ENCODE results near the gene MAP7D3.

- TF ChIP-seq, protein P1, sequence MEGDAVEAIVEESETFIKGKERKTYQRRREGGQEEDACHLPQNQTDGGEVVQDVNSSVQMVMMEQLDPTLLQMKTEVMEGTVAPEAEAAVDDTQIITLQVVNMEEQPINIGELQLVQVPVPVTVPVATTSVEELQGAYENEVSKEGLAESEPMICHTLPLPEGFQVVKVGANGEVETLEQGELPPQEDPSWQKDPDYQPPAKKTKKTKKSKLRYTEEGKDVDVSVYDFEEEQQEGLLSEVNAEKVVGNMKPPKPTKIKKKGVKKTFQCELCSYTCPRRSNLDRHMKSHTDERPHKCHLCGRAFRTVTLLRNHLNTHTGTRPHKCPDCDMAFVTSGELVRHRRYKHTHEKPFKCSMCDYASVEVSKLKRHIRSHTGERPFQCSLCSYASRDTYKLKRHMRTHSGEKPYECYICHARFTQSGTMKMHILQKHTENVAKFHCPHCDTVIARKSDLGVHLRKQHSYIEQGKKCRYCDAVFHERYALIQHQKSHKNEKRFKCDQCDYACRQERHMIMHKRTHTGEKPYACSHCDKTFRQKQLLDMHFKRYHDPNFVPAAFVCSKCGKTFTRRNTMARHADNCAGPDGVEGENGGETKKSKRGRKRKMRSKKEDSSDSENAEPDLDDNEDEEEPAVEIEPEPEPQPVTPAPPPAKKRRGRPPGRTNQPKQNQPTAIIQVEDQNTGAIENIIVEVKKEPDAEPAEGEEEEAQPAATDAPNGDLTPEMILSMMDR (IDR thresholded peaks at IDR 0.05), result no peak
- TF ChIP-seq POLR2A (IDR thresholded peaks at IDR 0.05), result no peak
Measured at GRCh38 chrX:136194536-136194935, 56.7 kb downstream of the MAP7D3 start.
